Measurements from ENCODE around the gene MAPK14.

DNA sequence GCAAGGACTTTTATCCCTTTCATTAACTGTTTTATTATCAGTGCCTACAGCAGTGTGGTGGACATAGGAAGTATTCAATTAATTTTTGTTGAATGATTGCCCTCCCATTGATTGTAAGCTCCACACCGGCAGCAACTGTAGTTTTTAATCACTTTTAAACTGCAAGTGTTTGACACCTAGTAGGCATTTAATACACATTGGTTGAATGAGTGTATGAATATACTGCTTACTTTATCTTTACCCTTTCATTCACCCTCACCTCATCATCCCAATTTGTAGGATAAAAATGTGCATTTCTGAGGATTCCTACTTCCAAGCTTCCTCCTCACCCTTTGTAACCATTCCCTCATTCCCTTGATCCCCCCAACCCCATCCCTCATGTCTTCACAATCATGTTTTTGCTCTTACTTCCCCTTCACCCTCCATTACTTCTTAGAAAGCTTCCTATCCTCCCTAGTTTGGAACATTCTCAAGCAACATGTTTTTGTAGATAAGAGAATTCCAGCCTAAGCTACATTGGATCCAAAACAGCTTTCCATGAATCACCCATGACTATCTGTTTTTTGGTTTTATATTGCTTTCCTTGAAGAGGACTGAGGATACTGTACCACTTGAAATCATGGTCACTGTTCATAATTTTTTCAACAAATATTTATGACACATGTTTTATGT is 2.2 kb upstream of the MAPK14 start:
- TF ChIP-seq, protein P1, sequence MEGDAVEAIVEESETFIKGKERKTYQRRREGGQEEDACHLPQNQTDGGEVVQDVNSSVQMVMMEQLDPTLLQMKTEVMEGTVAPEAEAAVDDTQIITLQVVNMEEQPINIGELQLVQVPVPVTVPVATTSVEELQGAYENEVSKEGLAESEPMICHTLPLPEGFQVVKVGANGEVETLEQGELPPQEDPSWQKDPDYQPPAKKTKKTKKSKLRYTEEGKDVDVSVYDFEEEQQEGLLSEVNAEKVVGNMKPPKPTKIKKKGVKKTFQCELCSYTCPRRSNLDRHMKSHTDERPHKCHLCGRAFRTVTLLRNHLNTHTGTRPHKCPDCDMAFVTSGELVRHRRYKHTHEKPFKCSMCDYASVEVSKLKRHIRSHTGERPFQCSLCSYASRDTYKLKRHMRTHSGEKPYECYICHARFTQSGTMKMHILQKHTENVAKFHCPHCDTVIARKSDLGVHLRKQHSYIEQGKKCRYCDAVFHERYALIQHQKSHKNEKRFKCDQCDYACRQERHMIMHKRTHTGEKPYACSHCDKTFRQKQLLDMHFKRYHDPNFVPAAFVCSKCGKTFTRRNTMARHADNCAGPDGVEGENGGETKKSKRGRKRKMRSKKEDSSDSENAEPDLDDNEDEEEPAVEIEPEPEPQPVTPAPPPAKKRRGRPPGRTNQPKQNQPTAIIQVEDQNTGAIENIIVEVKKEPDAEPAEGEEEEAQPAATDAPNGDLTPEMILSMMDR (IDR thresholded peaks at IDR 0.05; ENCODE audit: low read depth, low read length, poor library complexity, severe bottlenecking), result no peak
- TF ChIP-seq EZH2phosphoT487 (IDR thresholded peaks at IDR 0.05; ENCODE audit: borderline replicate concordance, low read length), result no peak
